Motor neuron (in vitro differentiated cells): ENCODE results near the gene TRIM38. TPM values are rescaled to one million over a fixed set of nuclear protein-coding genes. Genes with fewer than 3 reads are reported as not detected.

Experiments
- ATAC-seq, 8 experiments: fragments of 200-7000 bp; cut with Tn5 transposase; replicated peaks in 6 of 8; 2 replicates each; pipeline ENCODE4 v1.8.0; 2021; ENCODE audit warnings: mild to moderate bottlenecking in 8 of 8, moderate library complexity in 8 of 8
- H3K27ac ChIP-seq, 2 donors: fragments of 250-450 bp; sonication (Bioruptor Pico); 2 replicates each; pipeline ENCODE4 v1.9.0; 2021; ENCODE audit warnings: antibody characterized with exemption in 2 of 2, mild to moderate bottlenecking in 2 of 2, moderate library complexity in 1 of 2
- H3K4me1 ChIP-seq, 2 donors: fragments of 250-450 bp; sonication (Bioruptor Pico); replicated peaks in 1 of 2; 2 replicates each; pipeline ENCODE4 v1.6.1; 2021; ENCODE audit warnings: antibody characterized with exemption in 2 of 2, mild to moderate bottlenecking in 2 of 2, moderate library complexity in 1 of 2
- H3K4me3 ChIP-seq, 5 donors: fragments of 250-450 bp; sonication (Bioruptor Pico); 2 replicates each; pipeline ENCODE4 v1.9.0; 2021; ENCODE audit warnings: antibody characterized with exemption in 5 of 5, mild to moderate bottlenecking in 5 of 5, moderate library complexity in 4 of 5
- WGBS, 10 experiments: fragments of 450-650 bp; shearing (Covaris generic); methylation state at CpG; one replicate each; pipeline ENCODE4 v1.0.0; 2022; 5-methylcytosine and 5-hydroxymethylcytosine counted together
- in situ Hi-C, 9 experiments: fragments of 400-800 bp; cut with MboI; loops; one replicate each; pipeline ENCODE4 v1.15.0; 2021; ENCODE audit warnings: low sequenced_read_pairs in 9 of 9, low pct_unique_long_range_greater_than_20kb in 2 of 9; ENCODE audit not compliant: unreplicated experiment in 9 of 9
- total RNA-seq, 8 experiments: library from RNA; unstranded; fragments of 300-600 nt; gene quantifications; 2 replicates each; pipeline versions ENCODE4 v1.2.3 to v1.2.4, GENCODE V29; 2022

The TRIM38 gene, protein sequence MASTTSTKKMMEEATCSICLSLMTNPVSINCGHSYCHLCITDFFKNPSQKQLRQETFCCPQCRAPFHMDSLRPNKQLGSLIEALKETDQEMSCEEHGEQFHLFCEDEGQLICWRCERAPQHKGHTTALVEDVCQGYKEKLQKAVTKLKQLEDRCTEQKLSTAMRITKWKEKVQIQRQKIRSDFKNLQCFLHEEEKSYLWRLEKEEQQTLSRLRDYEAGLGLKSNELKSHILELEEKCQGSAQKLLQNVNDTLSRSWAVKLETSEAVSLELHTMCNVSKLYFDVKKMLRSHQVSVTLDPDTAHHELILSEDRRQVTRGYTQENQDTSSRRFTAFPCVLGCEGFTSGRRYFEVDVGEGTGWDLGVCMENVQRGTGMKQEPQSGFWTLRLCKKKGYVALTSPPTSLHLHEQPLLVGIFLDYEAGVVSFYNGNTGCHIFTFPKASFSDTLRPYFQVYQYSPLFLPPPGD
- 10 to 100 TPM in 3 of 8 experiments, 1 to 10 TPM in 1, under 1 TPM in 4; 0.05 to 24.1 (median 1.5) TPM for total RNA-seq

DNA sequence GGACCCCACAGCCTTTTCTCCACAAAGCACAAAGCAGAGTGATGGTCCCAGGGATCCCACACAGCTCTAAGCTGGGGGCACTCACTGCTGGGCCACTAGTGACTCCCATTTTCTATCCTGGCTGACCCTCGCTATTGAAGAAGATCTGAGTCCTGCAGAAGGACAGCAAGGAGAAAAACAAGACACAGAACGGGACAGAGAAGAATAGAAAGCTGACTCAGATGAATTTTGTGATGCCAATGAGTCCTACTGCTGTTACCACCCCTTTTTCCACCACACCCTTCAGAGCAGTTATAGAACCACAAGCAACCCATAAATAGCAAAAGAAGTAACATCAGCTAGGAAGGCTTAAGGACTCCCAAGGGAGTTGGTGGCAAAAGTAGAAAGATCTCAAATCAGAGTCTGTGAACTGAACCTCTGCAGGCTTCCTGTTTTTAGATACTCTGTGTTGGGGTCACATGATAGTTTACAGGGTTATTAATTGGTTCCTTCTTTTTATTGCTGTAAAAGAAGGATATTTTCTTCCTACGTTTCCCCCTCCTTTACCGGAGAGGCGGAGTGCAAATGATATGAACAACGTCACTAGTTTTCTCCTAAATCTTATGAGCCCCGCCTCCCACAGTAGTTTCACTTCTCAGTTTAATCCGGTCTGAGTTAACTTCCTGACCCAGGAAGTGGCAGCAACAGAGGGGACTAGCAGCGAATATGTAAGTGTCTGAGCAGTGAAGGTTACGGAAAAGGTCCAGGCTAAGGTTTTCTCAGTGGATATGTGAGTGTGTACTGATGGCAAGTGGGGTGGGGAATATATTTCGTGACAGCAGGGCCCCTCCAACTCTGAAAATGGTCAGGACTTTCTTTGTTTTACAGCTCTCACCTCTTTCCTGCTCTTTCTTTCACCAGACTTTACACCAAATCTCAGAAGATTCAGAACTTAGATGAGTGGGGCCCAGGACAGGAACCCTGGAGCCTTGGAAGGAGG is at the start of gene TRIM38:
Gene TRIM38, plus strand, starts transcription at position 654 of the 979 bp plus-strand sequence. CDS start 3,721 bp downstream, outside the sequence.
- 0 to 88% (median 72%) methylated on average over 1 to 9 of the region's 11 CpGs for WGBS, 10 experiments
- in situ Hi-C loops, result no loop called here

GRCh38 chr6:25913741-25914140 is 48.9 kb upstream of the TRIM38 start:
- no peak for ATAC-seq
- H3K4me3 ChIP-seq, result no peak overlapping the region
- no peak overlapping the region for H3K27ac ChIP-seq
- 46 to 100% (median 71%) methylated on average over 1 to 3 of the region's 3 CpGs for whole genome bisulfite sequencing, 10 experiments
- H3K4me1 ChIP-seq, result peaks cover 3 to 8% of the 10 kb centered on the region in 2 donors
- in situ Hi-C loops, result loop anchor here in 1 of 9 experiments (25.0 kb wide), 1 partner anchor 301 kb away; no protein-coding TSS in a partner anchor

More for the DNA sequence above, at the start of gene TRIM38:
- ATAC-seq, result peak in 6 of 8 experiments; percentile 38 to 88 (median 60)
- peaks cover 0 to 4% of the 10 kb centered on the region in 2 donors for H3K4me1 ChIP-seq
- no peak within 1 kb of the TSS for H3K27ac ChIP-seq
- no peak within 1 kb of the TSS for H3K4me3 ChIP-seq

GRCh38 chr6:25916330-25916729 is 46.3 kb upstream of the TRIM38 start:
- 10 to 100% (median 71%) methylated on average over 1 to 3 of the region's 3 CpGs; no CpG with 5 or more reads in 3 of the 10 experiments for WGBS, 10 experiments
- Histone ChIP-seq H3K27ac (no peak overlapping the region), H3K4me1 (no peaks in the 10 kb centered on the region), H3K4me3 (no peak overlapping the region)
- no peak for ATAC-seq
- in situ Hi-C loops, result loop anchor here in 1 of 9 experiments (25.0 kb wide), 1 partner anchor 304 kb away; no protein-coding TSS in a partner anchor

GRCh38 chr6:25916789-25917490 is 45.7 kb upstream of the TRIM38 start:
- Histone ChIP-seq H3K27ac (no peak overlapping the region), H3K4me3 (no peak overlapping the region), H3K4me1 (no peaks in the 10 kb centered on the region)
- 48 to 100% (median 85%) methylated on average over 1 to 7 of the region's 7 CpGs for WGBS, 10 experiments
- ATAC-seq, result no peak
- in situ Hi-C loops, result loop anchor here in 1 of 9 experiments (25.0 kb wide), 1 partner anchor 305 kb away; no protein-coding TSS in a partner anchor

DNA sequence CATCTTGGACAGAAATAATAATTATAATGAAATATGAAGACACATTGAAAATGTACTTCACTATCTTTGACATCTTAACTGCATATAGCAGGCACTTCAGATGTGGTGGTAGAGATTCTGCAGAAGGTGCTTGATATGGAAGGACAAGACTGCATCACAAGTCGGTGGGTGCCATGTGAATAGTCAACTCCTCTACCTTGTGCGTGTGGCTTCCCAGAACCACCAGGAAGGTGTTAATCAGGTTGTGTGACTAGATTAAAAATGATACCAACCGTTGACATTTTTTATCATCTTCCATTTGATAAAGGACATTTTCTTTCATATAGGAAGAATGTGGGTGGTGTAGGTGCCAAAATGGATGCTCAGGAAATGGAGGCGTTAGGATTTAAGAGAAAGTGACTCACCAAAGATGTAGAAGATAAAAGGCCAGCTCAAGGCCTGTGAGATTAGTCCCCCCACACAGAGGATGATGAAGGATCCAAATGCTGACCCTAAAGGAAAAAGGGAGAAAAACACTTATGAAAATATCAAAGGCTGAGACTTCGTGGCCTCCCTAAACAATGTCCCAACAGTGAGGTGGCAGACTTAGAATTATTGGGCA is 44.4 kb upstream of the TRIM38 start:
- in situ Hi-C loops, result loop anchor here in 1 of 9 experiments (25.0 kb wide), 1 partner anchor 306 kb away; no protein-coding TSS in a partner anchor

GRCh38 chr6:25919657-25920056 is 42.9 kb upstream of the TRIM38 start:
- no peak for ATAC-seq
- 29 to 100% (median 83%) methylated on average over 1 to 5 of the region's 5 CpGs for WGBS, 10 experiments
- Histone ChIP-seq H3K4me3 (no peak overlapping the region), H3K27ac (no peak overlapping the region), H3K4me1 (no peaks in the 10 kb centered on the region)
- in situ Hi-C loops, result loop anchor here in 1 of 9 experiments (25.0 kb wide), 1 partner anchor 307 kb away; no protein-coding TSS in a partner anchor

More for the DNA sequence above, 44.4 kb upstream of the TRIM38 start:
- no peaks in the 10 kb centered on the region for H3K4me1 ChIP-seq
- 21 to 100% (median 84%) methylated on average over 1 to 5 of the region's 5 CpGs for WGBS, 10 experiments
- no peak overlapping the region for H3K27ac ChIP-seq
- no peak overlapping the region for H3K4me3 ChIP-seq
- no peak for ATAC-seq

DNA sequence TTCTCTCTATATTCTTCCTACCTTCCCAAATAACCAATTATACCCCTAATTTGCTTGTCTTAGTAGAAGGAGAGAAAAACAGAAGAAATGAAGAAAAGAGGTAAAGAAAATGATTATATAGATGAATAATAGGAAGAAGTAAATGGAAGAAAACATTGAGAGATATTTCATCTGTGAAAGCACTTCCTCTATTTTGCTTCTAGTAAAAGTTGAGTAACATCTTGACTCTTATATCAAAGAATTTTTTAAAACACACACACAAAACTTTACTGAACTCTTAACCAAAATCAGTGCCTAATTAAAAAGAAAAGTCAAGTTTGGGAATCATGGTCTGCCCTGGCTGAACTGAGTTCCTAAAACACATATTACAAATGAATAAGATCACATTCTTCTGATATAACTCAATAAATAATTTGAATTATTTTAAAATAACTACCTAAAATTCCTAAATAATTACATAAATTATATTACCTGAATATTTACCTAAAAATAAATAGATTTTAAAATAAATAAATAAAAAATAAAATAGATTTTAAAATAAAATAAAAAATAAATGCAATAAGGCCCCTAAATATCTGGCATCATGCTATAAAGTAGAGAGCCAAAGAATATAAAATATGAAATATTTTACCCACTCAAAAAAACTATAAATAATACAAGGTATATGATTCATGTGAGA is 40.9 kb upstream of the TRIM38 start:
- no peak overlapping the region for H3K27ac ChIP-seq
- H3K4me1 ChIP-seq, result no peaks in the 10 kb centered on the region
- in situ Hi-C loops, result loop anchor here in 1 of 9 experiments (25.0 kb wide), 1 partner anchor 309 kb away; no protein-coding TSS in a partner anchor
- no peak overlapping the region for H3K4me3 ChIP-seq
- no peak for ATAC-seq

DNA sequence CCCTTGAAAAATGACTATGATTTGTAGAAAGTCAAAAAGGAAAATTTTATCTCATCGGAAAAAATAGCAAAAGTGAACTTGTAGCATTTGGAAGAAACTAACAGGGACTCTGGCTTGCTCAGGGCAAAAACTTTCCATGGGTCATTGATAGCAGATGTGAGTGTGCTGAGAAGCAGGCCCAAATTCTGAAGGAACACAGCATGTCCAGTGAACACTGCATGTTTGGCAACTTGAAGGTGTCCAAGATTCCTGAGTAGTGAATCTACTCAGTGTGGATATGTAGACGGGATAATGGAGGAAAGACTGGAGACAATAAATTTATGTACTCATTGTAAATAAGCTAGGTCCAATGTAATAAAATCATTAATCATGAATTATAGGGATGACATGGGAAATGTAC is 40.3 kb upstream of the TRIM38 start:
- WGBS, 10 experiments, result 0 to 100% (median 90%) methylated on average over 1 to 2 of the region's 2 CpGs; no CpG with 5 or more reads in 1 of the 10 experiments
- no peak overlapping the region for H3K27ac ChIP-seq
- no peak overlapping the region for H3K4me3 ChIP-seq
- in situ Hi-C loops, result loop anchor here in 1 of 9 experiments (25.0 kb wide), 1 partner anchor 310 kb away; no protein-coding TSS in a partner anchor
- peak in 1 of 8 experiments; percentile 23 for ATAC-seq
- H3K4me1 ChIP-seq, result no peaks in the 10 kb centered on the region

DNA sequence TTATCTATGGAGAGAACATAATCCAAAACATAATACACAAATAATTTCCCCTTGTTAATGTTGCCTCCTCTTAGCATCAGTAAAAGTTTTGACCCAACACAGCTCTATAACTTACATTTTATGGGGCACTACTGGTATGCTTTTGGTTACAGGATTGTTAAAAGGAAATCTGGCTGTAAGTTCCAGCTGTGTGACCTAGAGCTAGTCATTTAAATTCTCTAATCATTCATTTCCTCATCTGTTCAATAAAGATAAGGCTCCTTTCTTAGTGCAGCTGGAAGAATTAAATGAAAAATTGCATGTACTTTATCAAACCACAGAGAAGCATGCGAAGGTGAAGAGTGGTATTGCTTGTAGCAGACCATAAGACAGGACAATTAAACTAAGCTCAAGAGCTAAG is 36.7 kb upstream of the TRIM38 start:
- H3K4me1 ChIP-seq, result no peaks in the 10 kb centered on the region
- no peak for ATAC-seq

GRCh38 chr6:25927178-25927577 is 35.4 kb upstream of the TRIM38 start:
- no peak overlapping the region for H3K27ac ChIP-seq
- ATAC-seq, result peak in 2 of 8 experiments; percentile 47 to 87
- 60 to 100% (median 88%) methylated on average over 1 to 2 of the region's 2 CpGs; no CpG with 5 or more reads in 1 of the 10 experiments for WGBS, 10 experiments

More for the DNA sequence above, 36.7 kb upstream of the TRIM38 start:
- WGBS, 10 experiments, result 60 to 100% (median 80%) methylated on average over 1 of the region's 1 CpG; no CpG with 5 or more reads in 3 of the 10 experiments
- Histone ChIP-seq H3K4me3 (no peak overlapping the region), H3K27ac (no peak overlapping the region)
- in situ Hi-C loops, result loop anchor here in 2 of 9 experiments (25.0 kb wide), 3 partner anchors 314 to 689 kb away; no protein-coding TSS in a partner anchor

DNA sequence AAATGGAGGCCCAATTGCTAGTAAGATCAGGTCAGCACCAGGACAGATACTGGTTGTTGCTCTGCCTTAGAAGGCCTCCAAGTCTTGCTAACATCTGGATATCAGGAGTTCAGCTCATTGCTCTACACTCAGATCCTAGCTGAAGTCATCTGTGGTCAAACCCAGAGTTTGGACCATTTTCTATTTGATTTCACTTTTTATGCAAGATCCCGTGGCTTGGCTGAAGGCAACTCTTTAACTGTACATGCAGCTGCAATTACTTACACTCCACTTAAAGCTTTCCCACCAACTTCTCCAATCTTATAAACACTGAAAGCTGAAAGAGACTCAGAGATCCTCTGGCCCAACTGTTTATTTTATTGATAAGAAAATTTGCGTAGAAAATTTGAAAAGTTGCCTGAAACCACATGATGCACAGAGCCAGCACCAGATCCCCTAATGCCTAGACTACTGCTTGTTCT is 34.8 kb upstream of the TRIM38 start:
- Histone ChIP-seq H3K4me3 (no peak overlapping the region), H3K27ac (no peak overlapping the region), H3K4me1 (no peaks in the 10 kb centered on the region)
- in situ Hi-C loops, result loop anchor here in 2 of 9 experiments (25.0 kb wide), 3 partner anchors 315 to 690 kb away; no protein-coding TSS in a partner anchor
- peak in 2 of 8 experiments; percentile 25 to 30 for ATAC-seq
- 0 to 100% (median 88%) methylated on average over 1 to 2 of the region's 2 CpGs; no CpG with 5 or more reads in 1 of the 10 experiments for WGBS, 10 experiments

More at GRCh38 chr6:25927178-25927577, 35.4 kb upstream of the TRIM38 start:
- in situ Hi-C loops, result loop anchor here in 2 of 9 experiments (25.0 kb wide), 3 partner anchors 315 to 690 kb away; no protein-coding TSS in a partner anchor
- H3K4me3 ChIP-seq, result no peak overlapping the region
- no peaks in the 10 kb centered on the region for H3K4me1 ChIP-seq
